Testis (tissue), 3 donors: Measurements from ENCODE around the gene AKT1. TPM values are rescaled to one million over a fixed set of nuclear protein-coding genes. Genes with fewer than 3 reads are reported as not detected.

Experiments
- DNase-seq: peaks from one replicate; pipeline ENCODE4 v3.0.0-alpha.2; 2019
- H3K27ac ChIP-seq, 2 donors: fragments of 200-600 bp; sonication (generic); one replicate each; pipeline ENCODE4 v1.5.1; 2019
- H3K27me3 ChIP-seq: fragments of 200-600 bp; sonication (generic); one replicate; pipeline ENCODE4 v1.5.1; 2019
- H3K36me3 ChIP-seq: fragments of 200-600 bp; sonication (generic); one replicate; pipeline ENCODE4 v1.5.1; 2017; ENCODE audit warnings: low read depth; ENCODE audit errors: missing control alignments
- H3K4me1 ChIP-seq: fragments of 200-600 bp; sonication (generic); one replicate; pipeline ENCODE4 v1.5.1; 2019
- H3K4me3 ChIP-seq, 2 donors: fragments of 200-600 bp; sonication (generic); one replicate each; pipeline ENCODE4 v1.5.1; 2017 to 2019
- H3K9me3 ChIP-seq: fragments of 200-600 bp; sonication (generic); one replicate; pipeline ENCODE4 v1.5.1; 2017
- POLR2A ChIP-seq: fragments of 450-650 bp; IDR thresholded peaks from one replicate; pipeline ENCODE4 v1.6.1; 2017; ENCODE audit warnings: antibody characterized with exemption, mild to moderate bottlenecking, moderate library complexity
- WGBS, 2 donors: methylation state at CpG; one replicate each; pipeline ENCODE4 v1.1.5; 2018; 5-methylcytosine and 5-hydroxymethylcytosine counted together
- intact Hi-C: fragments of 100-400 bp; cut with DNase I; formaldehyde crosslinking; loops from one replicate; pipeline ENCODE4 v1.15.1; 2023; ENCODE audit warnings: low total_unique reads
- polyA plus RNA-seq: library from polyadenylated mRNA; stranded (reverse); fragments of 350-450 nt; fragmentation: Illumina TruSeq; extraction: RNeasy Lipid Tissue Mini Kit (QIAGEN cat#74804); gene quantifications from one replicate; pipeline ENCODE4 v1.2.3, GENCODE V29; 2014; ENCODE audit warnings: low read depth, low replicate concordance; ENCODE audit not compliant: insufficient read depth
- total RNA-seq, 2 donors: library from RNA; depleted of rRNA; stranded (reverse); fragments of >200 nt; gene quantifications; one replicate each; pipeline ENCODE4 v1.2.3, GENCODE V29; 2016
- TF ChIP-seq, protein P1 (sequence below), 3 experiments: fragments of 450-650 bp in 2 of 3; fragments of 200-600 bp in 1 of 3; sonication (generic) in 1 of 3; IDR thresholded peaks; one replicate each; pipeline ENCODE4 v1.5.1; 2016 to 2019; ENCODE audit warnings: antibody characterized with exemption in 3 of 3, mild to moderate bottlenecking in 2 of 3, moderate library complexity in 1 of 3

The AKT1 gene
- total and polyA plus RNA-seq, 3 donors from 2014 or later, result 68.2 to 125 (median 106) TPM

DNA sequence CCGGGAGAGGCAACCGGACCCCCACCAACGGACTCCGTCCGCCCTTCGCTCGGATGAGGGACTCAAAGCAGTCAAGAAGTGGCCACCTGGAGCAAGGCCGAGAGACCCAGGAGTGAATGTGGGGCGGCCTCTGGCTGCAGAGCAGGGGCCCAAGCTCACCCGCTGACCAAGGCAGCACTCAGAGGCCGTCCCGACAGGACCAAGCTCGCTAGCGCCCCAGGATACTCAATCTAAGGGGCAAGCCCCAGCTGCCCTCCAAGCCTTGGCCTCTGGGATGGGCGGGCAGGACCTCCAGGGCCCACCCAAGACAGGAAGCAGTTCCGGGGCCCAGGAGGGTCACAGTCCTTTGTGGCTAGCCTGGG lies 936 bp downstream of the AKT1 start:
- no peaks in the 10 kb centered on the region for H3K9me3 ChIP-seq
- WGBS, 2 donors, result 1 to 13% methylated on average over 3 to 16 of the region's 16 CpGs
- peak overlapping the region; percentile 70 to 79 for H3K4me3 ChIP-seq
- H3K27me3 ChIP-seq, result no peaks in the 10 kb centered on the region
- peak; percentile 46 for DNase-seq
- intact Hi-C loops, result no loop called here
- no peaks in the 10 kb centered on the region for H3K36me3 ChIP-seq
- peaks cover 50% of the 10 kb centered on the region for H3K4me1 ChIP-seq
- H3K27ac ChIP-seq, result peak overlapping the region; percentile 44 to 78
- TF ChIP-seq POLR2A, result no peak
- TF ChIP-seq, protein P1, sequence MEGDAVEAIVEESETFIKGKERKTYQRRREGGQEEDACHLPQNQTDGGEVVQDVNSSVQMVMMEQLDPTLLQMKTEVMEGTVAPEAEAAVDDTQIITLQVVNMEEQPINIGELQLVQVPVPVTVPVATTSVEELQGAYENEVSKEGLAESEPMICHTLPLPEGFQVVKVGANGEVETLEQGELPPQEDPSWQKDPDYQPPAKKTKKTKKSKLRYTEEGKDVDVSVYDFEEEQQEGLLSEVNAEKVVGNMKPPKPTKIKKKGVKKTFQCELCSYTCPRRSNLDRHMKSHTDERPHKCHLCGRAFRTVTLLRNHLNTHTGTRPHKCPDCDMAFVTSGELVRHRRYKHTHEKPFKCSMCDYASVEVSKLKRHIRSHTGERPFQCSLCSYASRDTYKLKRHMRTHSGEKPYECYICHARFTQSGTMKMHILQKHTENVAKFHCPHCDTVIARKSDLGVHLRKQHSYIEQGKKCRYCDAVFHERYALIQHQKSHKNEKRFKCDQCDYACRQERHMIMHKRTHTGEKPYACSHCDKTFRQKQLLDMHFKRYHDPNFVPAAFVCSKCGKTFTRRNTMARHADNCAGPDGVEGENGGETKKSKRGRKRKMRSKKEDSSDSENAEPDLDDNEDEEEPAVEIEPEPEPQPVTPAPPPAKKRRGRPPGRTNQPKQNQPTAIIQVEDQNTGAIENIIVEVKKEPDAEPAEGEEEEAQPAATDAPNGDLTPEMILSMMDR (IDR thresholded peaks at IDR 0.05), result no peak

DNA sequence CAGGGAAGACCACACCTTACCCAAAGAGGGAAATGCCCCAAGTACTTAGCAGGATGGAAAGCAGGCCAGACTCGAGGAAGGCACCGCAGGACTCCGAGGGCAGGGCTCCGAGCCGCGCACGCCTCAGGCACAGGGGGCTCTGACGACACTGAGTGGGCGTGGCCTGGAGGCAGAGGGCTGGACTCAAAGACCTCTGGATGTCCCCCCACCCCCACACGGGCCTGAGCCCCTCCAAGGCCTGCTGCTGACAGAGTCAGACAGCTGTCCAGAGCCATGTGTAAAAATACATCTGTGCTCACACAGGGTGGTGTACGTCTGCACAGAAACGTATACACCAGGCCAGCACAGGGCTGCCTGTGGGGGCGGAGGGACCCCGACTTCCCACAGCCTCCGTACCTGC lies 1.4 kb downstream of the AKT1 start:
- H3K27me3 ChIP-seq, result no peaks in the 10 kb centered on the region
- WGBS, 2 donors, result 2 to 28% methylated on average over 5 to 15 of the region's 15 CpGs
- H3K36me3 ChIP-seq, result no peaks in the 10 kb centered on the region
- intact Hi-C loops, result no loop called here
- no peak for TF ChIP-seq POLR2A
- TF ChIP-seq, protein P1 (IDR thresholded peaks at IDR 0.05), result no peak
- peaks cover 48% of the 10 kb centered on the region for H3K4me1 ChIP-seq
- H3K9me3 ChIP-seq, result no peaks in the 10 kb centered on the region
- DNase-seq, result peak; percentile 62
- H3K4me3 ChIP-seq, result peak overlapping the region; percentile 70 to 79
- peak overlapping the region in 1 of 2 donors; percentile 78 for H3K27ac ChIP-seq

DNA sequence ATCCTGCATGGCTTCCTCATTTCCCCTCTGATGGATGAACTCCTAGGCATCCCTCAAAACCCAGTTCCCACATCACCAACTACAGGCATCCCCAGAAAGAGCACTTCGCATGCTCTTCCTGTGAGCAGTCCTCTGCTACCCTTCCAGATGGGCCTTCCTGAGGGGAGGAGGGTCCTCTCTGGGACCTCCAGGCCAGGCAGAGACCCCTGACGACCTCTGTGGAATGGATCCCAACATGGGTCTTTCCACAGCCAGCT lies 1.9 kb downstream of the AKT1 start:
- no peak for DNase-seq
- Histone ChIP-seq H3K4me3 (no peak overlapping the region), H3K36me3 (no peaks in the 10 kb centered on the region), H3K4me1 (peaks cover 53% of the 10 kb centered on the region), H3K9me3 (no peaks in the 10 kb centered on the region), H3K27ac (no peak overlapping the region), H3K27me3 (no peaks in the 10 kb centered on the region)
- intact Hi-C loops, result no loop called here
- 79 to 81% methylated on average over 2 of the region's 2 CpGs for WGBS, 2 donors
- TF ChIP-seq POLR2A, result no peak
- TF ChIP-seq, protein P1 (IDR thresholded peaks at IDR 0.05), result no peak

- Histone ChIP-seq H3K36me3 (no peaks in the 10 kb centered on the region), H3K4me3 (no peak overlapping the region), H3K27me3 (no peaks in the 10 kb centered on the region), H3K9me3 (no peaks in the 10 kb centered on the region), H3K4me1 (peaks cover 58% of the 10 kb centered on the region), H3K27ac (no peak overlapping the region)
- 83 to 86% methylated on average over 15 to 16 of the region's 16 CpGs for WGBS, 2 donors
- TF ChIP-seq, protein P1 (IDR thresholded peaks at IDR 0.05), result no peak
- no peak for TF ChIP-seq POLR2A
- DNase-seq, result no peak
- intact Hi-C loops, result no loop called here
Measured at GRCh38 chr14:104792945-104793702, 2.4 kb downstream of the AKT1 start.
